Spleen (tissue), 11 donors: Measurements from ENCODE around the gene CPNE6. TPM values are rescaled to one million over a fixed set of nuclear protein-coding genes. Genes with fewer than 3 reads are reported as not detected.
A peak's percentile ranks its signal among the peaks of the same experiment; 100 is the strongest.

Experiments
- DNase-seq: peaks from one replicate; pipeline ENCODE4 v3.0.0-alpha.2; 2020
- H3K27ac ChIP-seq, 8 donors: fragments of 200-600 bp; sonication (generic) in 7 of 8; 1 replicate in 4 of 8; 2 replicates in 4 of 8; pipeline versions ENCODE4 v1.5.0 to v1.8.0; 2016 to 2021; ENCODE audit warnings: inconsistent platforms in 4 of 8, mild to moderate bottlenecking in 4 of 8, moderate library complexity in 1 of 8
- H3K27me3 ChIP-seq, 7 donors: fragments of 200-600 bp; sonication (generic) in 6 of 7; replicated peaks in 1 of 7; 1 replicate in 4 of 7; 2 replicates in 3 of 7; pipeline versions ENCODE4 v1.5.0 to v1.8.0; 2016 to 2021; ENCODE audit warnings: inconsistent platforms in 3 of 7, mild to moderate bottlenecking in 1 of 7
- H3K36me3 ChIP-seq, 6 donors: fragments of 200-600 bp; sonication (generic) in 5 of 6; 1 replicate in 4 of 6; 2 replicates in 2 of 6; pipeline versions ENCODE4 v1.5.0 to v1.8.0; 2016 to 2021; ENCODE audit warnings: inconsistent platforms in 2 of 6
- H3K4me1 ChIP-seq, 6 donors: fragments of 200-600 bp; sonication (generic) in 5 of 6; 1 replicate in 3 of 6; 2 replicates in 3 of 6; pipeline versions ENCODE4 v1.5.0 to v1.8.0; 2016 to 2021; ENCODE audit warnings: inconsistent platforms in 3 of 6
- H3K4me3 ChIP-seq, 8 donors: fragments of 200-600 bp; sonication (generic) in 7 of 8; 1 replicate in 4 of 8; 2 replicates in 4 of 8; pipeline versions ENCODE4 v1.5.0 to v1.8.0; 2016 to 2021; ENCODE audit warnings: inconsistent platforms in 4 of 8, mild to moderate bottlenecking in 4 of 8, moderate library complexity in 2 of 8
- H3K9me3 ChIP-seq, 8 donors: fragments of 200-600 bp; sonication (generic) in 7 of 8; 1 replicate in 4 of 8; 2 replicates in 4 of 8; pipeline versions ENCODE4 v1.5.0 to v1.8.0; 2016 to 2021; ENCODE audit warnings: inconsistent platforms in 4 of 8
- CTCF ChIP-seq, 11 experiments: fragments of 200-600 bp in 7 of 11; fragments of 450-650 bp in 4 of 11; sonication (generic) in 4 of 11; IDR thresholded peaks in 8 of 11; conservative IDR thresholded peaks in 3 of 11; 1 replicate in 7 of 11; 2 replicates in 4 of 11; pipeline versions ENCODE4 v1.4.0 to v1.8.0; 2016 to 2021; ENCODE audit warnings: antibody characterized with exemption in 11 of 11, inconsistent platforms in 4 of 11, mild to moderate bottlenecking in 1 of 11
- POLR2A ChIP-seq, 3 donors: fragments of 450-650 bp; IDR thresholded peaks; one replicate each; pipeline ENCODE4 v1.5.1; 2017; ENCODE audit warnings: antibody characterized with exemption in 3 of 3, mild to moderate bottlenecking in 1 of 3
- POLR2AphosphoS5 ChIP-seq, 3 donors: sonication (generic); formaldehyde crosslinking; IDR thresholded peaks; one replicate each; pipeline ENCODE4 v1.5.1; 2017; ENCODE audit warnings: antibody characterized with exemption in 3 of 3
- WGBS, 5 donors: extraction: QIAGEN DNeasy Blood & Tissue Kit in 3 of 5; methylation state at CpG; one replicate each; pipeline versions ENCODE4 v1.1.5 to v1.1.7; 2013 to 2018; 5-methylcytosine and 5-hydroxymethylcytosine counted together
- intact Hi-C: fragments of 100-400 bp; cut with DNase I; formaldehyde crosslinking; loops from one replicate; pipeline ENCODE4 v1.15.0; 2023; ENCODE audit warnings: low total_unique reads
- polyA plus RNA-seq, 3 donors: library from polyadenylated mRNA; stranded (reverse); fragments of 200-250 nt; gene quantifications; one replicate each; pipeline ENCODE4 v1.2.1, GENCODE V29; 2013
- total RNA-seq, 7 donors: library from RNA; depleted of rRNA in 3 of 7; stranded (reverse); fragments of >200 nt in 3 of 7; fragmentation: NEBNext Ultra II Directional in 4 of 7; extraction: Animal tissue kit (Norgen Biotek cat#: 25700) in 4 of 7; gene quantifications; one replicate each; pipeline versions ENCODE4 v1.1.0 to v1.2.1, GENCODE V29; 2016 to 2021
- donor health status: healthy with polysubstance abuse.
- donor health status: DM: no; HTN: no; CAD: no; lungs with moderate emphysema.
- donor health status: DM: no; HTN: no; CAD: no.
- donor health status: Bipolar disorder and iron deficiency.
- donor health status: healthy.
- donor health status: DM: no; HTN: no; CAD: no.
- donor health status: DM: yes; HTN: yes; CAD: no.

Gene CPNE6
- total and polyA plus RNA-seq, 10 donors, result 0.03 to 0.13 TPM; not detected in 8

- WGBS, 5 donors, result 0 to 3% (median 3%) methylated on average over 12 to 14 of the region's 14 CpGs
- Histone ChIP-seq H3K27ac (peak overlapping the region; percentile 96 to 100 (median 99)), H3K27me3 (no peaks in the 10 kb centered on the region), H3K4me3 (peak overlapping the region; percentile 63 to 91 (median 77)), H3K9me3 (no peaks in the 10 kb centered on the region), H3K36me3 (peaks cover 0 to 34% (median 23%) of the 10 kb centered on the region in 6 donors), H3K4me1 (peaks cover 10 to 52% (median 34%) of the 10 kb centered on the region in 6 donors)
- DNase-seq, result peak; percentile 83
- TF ChIP-seq POLR2A (IDR thresholded peaks at IDR 0.05), result no peak
- TF ChIP-seq POLR2AphosphoS5 (IDR thresholded peaks at IDR 0.05), result no peak
- TF ChIP-seq CTCF (IDR thresholded peaks at IDR 0.05 in 8 of 11, conservative IDR thresholded peaks at IDR 0.05 in 3 of 11), result peak in 1 of 11 experiments; percentile 4
- intact Hi-C loops, result loop anchor here (5.0 kb wide), 1 partner anchor 83 kb away; no protein-coding TSS in a partner anchor
These were observed 23.5 kb downstream of the CPNE6 start for GRCh38 chr14:24094841-24095270.

GRCh38 chr14:24095271-24096068, 24.1 kb downstream of the CPNE6 start:
- H3K9me3 ChIP-seq, result no peaks in the 10 kb centered on the region
- peak overlapping the region; percentile 63 to 91 (median 77) for H3K4me3 ChIP-seq
- peaks cover 10 to 52% (median 31%) of the 10 kb centered on the region in 6 donors for H3K4me1 ChIP-seq
- H3K27me3 ChIP-seq, result no peaks in the 10 kb centered on the region
- peak; percentile 92 for DNase-seq
- TF ChIP-seq POLR2A (IDR thresholded peaks at IDR 0.05) (no peak), CTCF (IDR thresholded peaks at IDR 0.05 in 8 of 11, conservative IDR thresholded peaks at IDR 0.05 in 3 of 11) (peak in 1 of 11 experiments; percentile 5), POLR2AphosphoS5 (IDR thresholded peaks at IDR 0.05) (peak in 2 of 3 donors; percentile 87 to 91)
- H3K27ac ChIP-seq, result peak overlapping the region; percentile 96 to 100 (median 99)
- peaks cover 0 to 40% (median 29%) of the 10 kb centered on the region in 6 donors for H3K36me3 ChIP-seq
- intact Hi-C loops, result no loop called here
- WGBS, 5 donors, result 19 to 34% (median 30%) methylated on average over 11 to 12 of the region's 12 CpGs

- peaks cover 10 to 48% (median 27%) of the 10 kb centered on the region in 6 donors for H3K4me1 ChIP-seq
- H3K27ac ChIP-seq, result peak overlapping the region in 3 of 8 donors; percentile 97 to 100 (median 99)
- 91 to 97% (median 96%) methylated on average over 8 of the region's 8 CpGs for WGBS, 5 donors
- DNase-seq, result peak; percentile 36
- TF ChIP-seq POLR2A (IDR thresholded peaks at IDR 0.05) (no peak), POLR2AphosphoS5 (IDR thresholded peaks at IDR 0.05) (no peak), CTCF (IDR thresholded peaks at IDR 0.05 in 8 of 11, conservative IDR thresholded peaks at IDR 0.05 in 3 of 11) (no peak)
- H3K36me3 ChIP-seq, result peaks cover 0 to 52% (median 36%) of the 10 kb centered on the region in 6 donors
- H3K4me3 ChIP-seq, result no peak overlapping the region
- H3K9me3 ChIP-seq, result no peaks in the 10 kb centered on the region
- no peaks in the 10 kb centered on the region for H3K27me3 ChIP-seq
- intact Hi-C loops, result no loop called here
These were observed 25.3 kb downstream of the CPNE6 start for GRCh38 chr14:24096545-24097181.
